Ishikawa (cell line): Measurements from ENCODE around the gene ACO1.

Source experiments
- CEBPB ChIP-seq: IDR thresholded peaks from 2 replicates; pipeline ENCODE4 v1.6.1; 2012
- CREB1 ChIP-seq: IDR thresholded peaks from 2 replicates; pipeline ENCODE4 v1.6.1; 2012; ENCODE audit warnings: low read depth
- FOXM1 ChIP-seq: IDR thresholded peaks from 2 replicates; pipeline ENCODE4 v1.6.1; 2012; ENCODE audit warnings: low read depth, borderline replicate concordance
- YY1 ChIP-seq: IDR thresholded peaks from 2 replicates; pipeline ENCODE4 v1.6.1; 2012; ENCODE audit warnings: low read depth

DNA sequence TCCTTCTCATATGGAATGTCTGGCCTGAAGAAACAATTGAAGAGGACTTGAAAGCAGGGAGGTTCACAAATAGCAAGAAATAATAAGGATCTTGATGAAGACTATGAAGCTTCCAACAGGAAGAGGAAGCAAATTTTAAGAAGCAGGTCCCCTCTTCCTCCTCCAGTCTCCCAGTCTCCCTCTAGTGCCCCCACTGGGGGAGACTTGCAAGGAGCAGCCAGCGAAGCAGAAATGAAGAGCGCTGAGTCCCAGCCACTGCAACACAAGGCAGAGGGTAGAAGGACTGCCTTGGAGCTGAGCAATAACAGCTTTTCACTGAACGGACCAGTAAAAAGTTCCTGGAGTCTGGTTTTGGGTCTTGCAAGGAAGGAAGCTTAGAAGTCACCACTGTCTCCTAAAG, 32.6 kb upstream of the ACO1 start:
- TF ChIP-seq CREB1 = no peak
- TF ChIP-seq CEBPB = no peak
- no peak for TF ChIP-seq FOXM1
- no peak for TF ChIP-seq YY1
